Neural cell (in vitro differentiated cells): Measurements from ENCODE around the gene PLXNA2. TPM values are rescaled to one million over a fixed set of nuclear protein-coding genes. Genes with fewer than 3 reads are reported as not detected.

ENCODE experiments used
- H2AFZ ChIP-seq: fragments of 200-600, 300-800 bp; sonication (generic), shearing (Covaris generic); 2 replicates; pipeline ENCODE4 v1.6.0; 2014; ENCODE audit warnings: low read depth, mild to moderate bottlenecking, antibody characterized with exemption, low read length, moderate library complexity
- H3F3A ChIP-seq: fragments of 200-600 bp; shearing (Covaris generic); 2 replicates; pipeline ENCODE4 v1.6.1; 2016; ENCODE audit warnings: mild to moderate bottlenecking, moderate library complexity, mixed read lengths, antibody characterized with exemption, low read length; ENCODE audit not compliant: insufficient read depth, poor library complexity, severe bottlenecking
- H3K27ac ChIP-seq: fragments of 200-600, 300-800 bp; sonication (generic), shearing (Covaris generic); 2 replicates; pipeline ENCODE4 v1.5.1; 2014; ENCODE audit warnings: mild to moderate bottlenecking, low read length, moderate library complexity
- H3K27me3 ChIP-seq: fragments of 300-800, 200-600 bp; sonication (generic), shearing (Covaris generic); 2 replicates; pipeline ENCODE4 v1.6.0; 2014; ENCODE audit warnings: mild to moderate bottlenecking, low read depth, low read length, moderate library complexity; ENCODE audit not compliant: insufficient read depth
- H3K36me3 ChIP-seq: fragments of 300-800, 200-600 bp; sonication (generic), shearing (Covaris generic); 2 replicates; pipeline ENCODE4 v1.5.1; 2014; ENCODE audit warnings: mild to moderate bottlenecking, antibody characterized with exemption, low read length, moderate library complexity; ENCODE audit not compliant: insufficient read depth
- H3K4me2 ChIP-seq: fragments of 300-800, 200-600 bp; sonication (generic), shearing (Covaris generic); 2 replicates; pipeline ENCODE4 v1.6.0; 2014; ENCODE audit warnings: mild to moderate bottlenecking, low read length
- H3K4me3 ChIP-seq: fragments of 300-800, 200-600 bp; sonication (generic), shearing (Covaris generic); 2 replicates; pipeline ENCODE4 v1.5.1; 2014; ENCODE audit warnings: mild to moderate bottlenecking, low read length, moderate library complexity
- H3K79me2 ChIP-seq: fragments of 200-600 bp; shearing (Covaris generic); replicated peaks from 2 replicates; pipeline ENCODE4 v1.6.0; 2014; ENCODE audit warnings: mild to moderate bottlenecking, low read length, moderate library complexity; ENCODE audit not compliant: insufficient read depth
- H3K9ac ChIP-seq: fragments of 300-800, 200-600 bp; sonication (generic), shearing (Covaris generic); 2 replicates; pipeline ENCODE4 v1.6.1; 2016; ENCODE audit warnings: mild to moderate bottlenecking, low read length, mixed read lengths
- H3K9me2 ChIP-seq: fragments of 200-600 bp; shearing (Covaris generic); 2 replicates; pipeline ENCODE4 v1.6.1; 2016; ENCODE audit warnings: mild to moderate bottlenecking, low read length, mixed read lengths; ENCODE audit not compliant: insufficient read depth
- H3K9me3 ChIP-seq: fragments of 200-600, 300-800 bp; sonication (generic), shearing (Covaris generic); 2 replicates; pipeline ENCODE4 v1.6.1; 2016; ENCODE audit warnings: mild to moderate bottlenecking, mixed run types, low read length, moderate library complexity, mixed read lengths
- H4K20me1 ChIP-seq: fragments of 200-600 bp; shearing (Covaris generic); 2 replicates; pipeline ENCODE4 v1.6.1; 2016; ENCODE audit warnings: mild to moderate bottlenecking, mixed run types; ENCODE audit not compliant: insufficient read depth
- CTCF ChIP-seq: fragments of 450-650 bp; IDR thresholded peaks from 2 replicates; pipeline ENCODE4 v1.5.1; 2014; ENCODE audit warnings: antibody characterized with exemption, mild to moderate bottlenecking, moderate library complexity; ENCODE audit not compliant: poor library complexity, severe bottlenecking
- EP300 ChIP-seq: fragments of 450-650 bp; conservative IDR thresholded peaks from 2 replicates; pipeline ENCODE4 v1.6.1; 2014; ENCODE audit warnings: antibody characterized with exemption, mild to moderate bottlenecking, moderate library complexity; ENCODE audit not compliant: poor library complexity, severe bottlenecking
- EZH2 ChIP-seq: fragments of 200-600, 300-800 bp; shearing (Covaris generic), sonication (generic); IDR thresholded peaks from 2 replicates; pipeline ENCODE4 v1.6.1; 2014; ENCODE audit warnings: antibody characterized with exemption, low read length, borderline replicate concordance, mild to moderate bottlenecking; ENCODE audit not compliant: insufficient read depth, poor library complexity, severe bottlenecking
- MXI1 ChIP-seq: fragments of 450-650 bp; conservative IDR thresholded peaks from 2 replicates; pipeline ENCODE4 v1.6.1; 2014; ENCODE audit warnings: antibody characterized with exemption, mild to moderate bottlenecking; ENCODE audit not compliant: poor library complexity, severe bottlenecking
- POLR2AphosphoS5 ChIP-seq: IDR thresholded peaks from 2 replicates; pipeline ENCODE4 v1.6.1; 2012
- RAD21 ChIP-seq: fragments of 450-650 bp; conservative IDR thresholded peaks from 2 replicates; pipeline ENCODE4 v1.6.1; 2014; ENCODE audit warnings: antibody characterized with exemption, mild to moderate bottlenecking, moderate library complexity
- REST ChIP-seq: IDR thresholded peaks from 2 replicates; pipeline ENCODE4 v1.6.1; 2012; ENCODE audit warnings: borderline replicate concordance
- SMC3 ChIP-seq: fragments of 450-650 bp; conservative IDR thresholded peaks from 2 replicates; pipeline ENCODE4 v1.6.1; 2014; ENCODE audit warnings: antibody characterized with exemption, mild to moderate bottlenecking, moderate library complexity; ENCODE audit not compliant: poor library complexity
- TAF1 ChIP-seq: IDR thresholded peaks from 2 replicates; pipeline ENCODE4 v1.6.1; 2012; ENCODE audit warnings: low read depth
- polyA plus RNA-seq: library from polyadenylated mRNA; depleted of rRNA; stranded (reverse); fragments of >200 nt; gene quantifications from 2 replicates; pipeline ENCODE4 v1.2.3, GENCODE V29; 2014

PLXNA2 gene
- polyA plus RNA-seq, 1 donor from 2014 or later = 30.6 TPM

DNA sequence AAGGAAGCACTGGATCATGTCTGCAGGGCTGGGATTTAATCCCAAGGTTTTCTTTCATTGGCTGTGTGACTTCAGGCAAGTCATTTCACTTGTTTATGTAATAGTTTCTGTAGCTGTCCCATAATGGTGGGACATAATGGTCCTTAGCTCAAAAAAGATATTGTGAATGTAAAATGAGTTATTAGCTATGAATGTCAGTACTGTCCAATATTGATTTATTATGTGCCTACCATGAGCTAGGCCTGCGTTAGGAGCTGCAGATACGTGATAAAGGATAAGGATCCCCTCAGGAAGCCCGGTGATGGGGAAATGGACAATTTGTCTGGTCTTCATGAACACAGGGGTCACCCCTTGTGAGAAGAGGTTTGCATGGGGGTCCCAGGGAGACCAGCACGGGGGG lies 95.8 kb downstream of the PLXNA2 start:
- Histone ChIP-seq H3K4me2 (no peak overlapping the region), H3K9me2 (no peaks in the 10 kb centered on the region), H3K9ac (no peak overlapping the region), H3K27me3 (no peaks in the 10 kb centered on the region), H3K36me3 (no peaks in the 10 kb centered on the region), H3K9me3 (no peaks in the 10 kb centered on the region), H3K27ac (no peak overlapping the region), H3F3A (no peaks in the 10 kb centered on the region), H4K20me1 (no peaks in the 10 kb centered on the region), H3K79me2 (no peaks in the 10 kb centered on the region), H3K4me3 (no peak overlapping the region), H2AFZ (no peak overlapping the region)
- TF ChIP-seq EZH2 (no peak), RAD21 (no peak), EP300 (no peak), SMC3 (no peak), CTCF (no peak), TAF1 (no peak), MXI1 (no peak), REST (no peak), POLR2AphosphoS5 (no peak)

GRCh38 chr1:208146650-208147049 lies 97.5 kb downstream of the PLXNA2 start:
- no peaks in the 10 kb centered on the region for H3K36me3 ChIP-seq
- no peak overlapping the region for H3K4me2 ChIP-seq
- no peaks in the 10 kb centered on the region for H3K9me2 ChIP-seq
- H3K27ac ChIP-seq = no peak overlapping the region
- H3K4me3 ChIP-seq = no peak overlapping the region
- no peak overlapping the region for H3K9ac ChIP-seq
- TF ChIP-seq EP300 = no peak
- no peak for TF ChIP-seq EZH2
- no peak for TF ChIP-seq POLR2AphosphoS5
- TF ChIP-seq TAF1 = no peak
- no peaks in the 10 kb centered on the region for H3F3A ChIP-seq
- no peaks in the 10 kb centered on the region for H3K27me3 ChIP-seq
- no peaks in the 10 kb centered on the region for H4K20me1 ChIP-seq
- H3K79me2 ChIP-seq = no peaks in the 10 kb centered on the region
- no peaks in the 10 kb centered on the region for H3K9me3 ChIP-seq
- H2AFZ ChIP-seq = no peak overlapping the region

DNA sequence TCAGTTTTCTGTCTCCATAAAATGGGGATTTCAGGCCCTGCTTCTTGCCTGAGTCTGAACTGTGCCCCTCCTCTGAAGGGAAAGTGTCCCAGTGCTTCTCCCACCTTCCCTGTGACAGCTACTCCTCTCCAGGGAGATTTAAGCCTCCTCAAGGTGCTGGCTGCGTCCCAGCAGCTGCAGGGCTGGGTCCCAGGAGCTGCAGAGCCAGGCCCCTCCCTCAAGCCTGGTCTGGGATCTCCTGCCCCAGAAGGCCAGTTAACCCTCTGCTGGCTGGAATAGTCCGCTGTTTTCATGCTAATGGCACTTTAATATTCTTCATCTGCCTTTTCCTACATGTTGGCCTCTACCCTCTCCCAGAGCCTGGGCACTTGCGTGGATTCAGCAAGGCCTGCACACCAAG lies 99.0 kb downstream of the PLXNA2 start:
- no peaks in the 10 kb centered on the region for H3K9me2 ChIP-seq
- no peaks in the 10 kb centered on the region for H3K36me3 ChIP-seq
- H3F3A ChIP-seq = no peaks in the 10 kb centered on the region
- no peak overlapping the region for H3K9ac ChIP-seq
- H3K27me3 ChIP-seq = no peaks in the 10 kb centered on the region
- no peaks in the 10 kb centered on the region for H4K20me1 ChIP-seq
- no peak overlapping the region for H2AFZ ChIP-seq
- no peak overlapping the region for H3K4me2 ChIP-seq
- no peaks in the 10 kb centered on the region for H3K9me3 ChIP-seq
- no peak overlapping the region for H3K4me3 ChIP-seq
- H3K79me2 ChIP-seq = no peaks in the 10 kb centered on the region
- TF ChIP-seq SMC3 (no peak), POLR2AphosphoS5 (no peak), TAF1 (no peak), MXI1 (no peak), EZH2 (no peak), CTCF (no peak), EP300 (no peak), RAD21 (no peak), REST (no peak)
- no peak overlapping the region for H3K27ac ChIP-seq
